ENCODE measurements around the gene FBXL20.
"Not testable (repeated sequence)": the region's sequence is repeated elsewhere in the genome, so short reads cannot be mapped to it uniquely, and the experiment has no call there.

Gene FBXL20

DNA sequence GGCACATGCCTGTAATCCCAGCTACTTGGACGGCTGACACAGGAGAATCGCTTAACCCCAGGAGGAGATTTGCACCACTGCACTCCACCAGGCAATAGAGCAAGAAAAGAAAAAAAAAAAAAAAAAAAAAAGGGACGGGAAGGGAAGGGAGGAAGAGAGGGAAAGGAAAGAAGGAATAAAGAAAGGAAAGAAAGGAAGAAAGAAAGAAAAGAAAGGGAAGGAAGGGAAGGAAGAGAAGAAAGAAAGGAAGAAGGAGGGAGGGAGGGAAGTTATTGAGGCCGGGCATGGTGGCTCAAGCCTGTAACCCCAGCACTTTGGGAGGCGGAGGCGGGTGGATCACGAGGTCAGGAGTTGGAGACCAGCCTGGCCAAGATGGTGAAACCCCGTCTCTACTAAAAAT, 125.3 kb downstream of the FBXL20 start:
- Mint-ChIP-seq H3K27ac (no peak overlapping the region), H3K4me1 (ENCODE audit: low read depth) (no peaks in the 10 kb centered on the region), H3K9me3 (ENCODE audit: low read depth) (no peaks in the 10 kb centered on the region), H3K4me3 (no peak overlapping the region), H3K36me3 (peaks cover 3% of the 10 kb centered on the region), H3K27me3 (no peaks in the 10 kb centered on the region)

- H3K27me3 Mint-ChIP-seq: no peaks in the 10 kb centered on the region
- no peak overlapping the region for H3K27ac Mint-ChIP-seq
- peaks cover 5% of the 10 kb centered on the region for H3K36me3 Mint-ChIP-seq
- H3K4me1 Mint-ChIP-seq (ENCODE audit: low read depth): no peaks in the 10 kb centered on the region
- H3K9me3 Mint-ChIP-seq (ENCODE audit: low read depth): no peaks in the 10 kb centered on the region
- no peak overlapping the region for H3K4me3 Mint-ChIP-seq
Measured at GRCh38 chr17:39271546-39271945, 129.9 kb downstream of the FBXL20 start.

GRCh38 chr17:39270923-39271322, 130.5 kb downstream of the FBXL20 start:
- Mint-ChIP-seq H3K36me3 (peaks cover 5% of the 10 kb centered on the region), H3K4me3 (no peak overlapping the region), H3K4me1 (ENCODE audit: low read depth) (no peaks in the 10 kb centered on the region), H3K9me3 (ENCODE audit: low read depth) (no peaks in the 10 kb centered on the region), H3K27me3 (no peaks in the 10 kb centered on the region), H3K27ac (no peak overlapping the region)

GRCh38 chr17:39264119-39264518, 137.3 kb downstream of the FBXL20 start:
- Mint-ChIP-seq H3K36me3 (peaks cover 7% of the 10 kb centered on the region), H3K27me3 (no peaks in the 10 kb centered on the region), H3K9me3 (ENCODE audit: low read depth) (no peaks in the 10 kb centered on the region), H3K4me3 (no peak overlapping the region), H3K4me1 (ENCODE audit: low read depth) (no peaks in the 10 kb centered on the region), H3K27ac (peak overlapping the region; percentile 10)

GRCh38 chr17:39261286-39261685, 140.1 kb downstream of the FBXL20 start:
- H3K27me3 Mint-ChIP-seq: no peaks in the 10 kb centered on the region
- peaks cover 10% of the 10 kb centered on the region for H3K36me3 Mint-ChIP-seq

DNA sequence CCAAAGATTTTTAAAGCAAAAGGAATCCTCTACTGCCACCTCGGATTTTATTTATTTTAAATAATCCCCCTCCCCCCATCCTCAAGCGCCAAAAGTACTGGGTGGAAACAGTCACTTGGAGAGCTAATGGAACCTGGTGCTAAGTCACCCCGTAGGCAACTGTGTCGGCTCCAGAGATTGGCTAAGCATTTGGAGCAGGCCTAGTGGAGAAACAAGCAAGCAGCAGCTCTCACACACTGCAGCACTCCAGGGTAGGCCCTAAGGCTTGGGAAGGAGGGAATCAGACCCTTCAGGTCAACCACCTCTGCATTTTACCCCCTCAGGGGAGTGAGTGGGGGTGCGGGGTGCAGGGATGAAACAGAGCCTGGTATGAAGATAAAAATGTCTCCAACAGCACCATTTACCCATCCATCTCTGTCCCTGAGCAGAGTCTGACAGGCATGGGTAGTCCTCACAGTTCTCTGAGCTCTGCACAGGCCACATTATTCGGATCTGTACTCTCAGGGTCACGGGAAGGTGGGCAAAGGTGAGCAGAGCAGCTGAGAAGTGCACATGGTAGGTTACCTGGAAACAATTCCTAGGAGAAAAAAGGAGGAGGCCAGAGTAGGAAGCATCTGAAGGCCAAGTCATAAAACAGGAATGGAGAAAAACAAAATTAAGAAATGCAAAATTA, 148.5 kb downstream of the FBXL20 start:
- Mint-ChIP-seq H3K27ac (no peak overlapping the region), H3K4me3 (no peak overlapping the region), H3K4me1 (ENCODE audit: low read depth) (no peaks in the 10 kb centered on the region), H3K36me3 (peaks cover 9% of the 10 kb centered on the region), H3K9me3 (ENCODE audit: low read depth) (no peaks in the 10 kb centered on the region), H3K27me3 (no peaks in the 10 kb centered on the region)

More at GRCh38 chr17:39261286-39261685, 140.1 kb downstream of the FBXL20 start:
- Mint-ChIP-seq H3K9me3 (ENCODE audit: low read depth) (no peaks in the 10 kb centered on the region), H3K4me3 (no peak overlapping the region), H3K4me1 (ENCODE audit: low read depth) (no peaks in the 10 kb centered on the region), H3K27ac (no peak overlapping the region)

- H3K27me3 Mint-ChIP-seq: no peaks in the 10 kb centered on the region
- peaks cover 5% of the 10 kb centered on the region for H3K36me3 Mint-ChIP-seq
- H3K4me1 Mint-ChIP-seq (ENCODE audit: low read depth): no peaks in the 10 kb centered on the region
- H3K4me3 Mint-ChIP-seq: no peak overlapping the region
- no peak overlapping the region for H3K27ac Mint-ChIP-seq
- H3K9me3 Mint-ChIP-seq (ENCODE audit: low read depth): no peaks in the 10 kb centered on the region
Measured at GRCh38 chr17:39251997-39252396, 149.4 kb downstream of the FBXL20 start.

DNA sequence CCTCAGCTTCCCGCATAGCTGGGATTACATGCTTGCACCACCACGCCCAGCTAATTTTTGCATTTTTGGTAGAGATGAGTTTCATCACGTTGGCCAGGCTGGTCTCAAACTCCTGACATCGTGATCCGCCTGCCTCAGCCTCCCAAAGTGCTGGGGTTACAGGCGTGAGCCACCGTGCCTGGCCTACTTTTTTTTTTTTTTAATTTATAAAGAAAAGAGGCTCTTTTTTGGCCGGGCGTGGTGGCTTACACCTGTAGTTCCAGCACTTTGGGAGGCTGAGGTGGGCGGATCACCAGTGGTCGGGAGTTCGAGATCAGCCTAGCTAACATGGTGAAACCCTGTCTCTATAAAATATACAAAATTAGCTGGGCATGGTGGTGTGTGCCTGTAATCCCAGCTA, 151.3 kb downstream of the FBXL20 start:
- not testable (repeated sequence) for H3K27ac Mint-ChIP-seq; H3K27me3 Mint-ChIP-seq; H3K36me3 Mint-ChIP-seq; H3K4me3 Mint-ChIP-seq; H3K9me3 Mint-ChIP-seq (ENCODE audit: low read depth); H3K4me1 Mint-ChIP-seq (ENCODE audit: low read depth)

- no peak overlapping the region for H3K27ac Mint-ChIP-seq
- peaks cover 9% of the 10 kb centered on the region for H3K4me1 Mint-ChIP-seq (ENCODE audit: low read depth)
- H3K4me3 Mint-ChIP-seq: no peak overlapping the region
- H3K36me3 Mint-ChIP-seq: no peaks in the 10 kb centered on the region
- H3K9me3 Mint-ChIP-seq (ENCODE audit: low read depth): no peaks in the 10 kb centered on the region
- H3K27me3 Mint-ChIP-seq: no peaks in the 10 kb centered on the region
Measured at GRCh38 chr17:39246274-39246673, 155.2 kb downstream of the FBXL20 start.

DNA sequence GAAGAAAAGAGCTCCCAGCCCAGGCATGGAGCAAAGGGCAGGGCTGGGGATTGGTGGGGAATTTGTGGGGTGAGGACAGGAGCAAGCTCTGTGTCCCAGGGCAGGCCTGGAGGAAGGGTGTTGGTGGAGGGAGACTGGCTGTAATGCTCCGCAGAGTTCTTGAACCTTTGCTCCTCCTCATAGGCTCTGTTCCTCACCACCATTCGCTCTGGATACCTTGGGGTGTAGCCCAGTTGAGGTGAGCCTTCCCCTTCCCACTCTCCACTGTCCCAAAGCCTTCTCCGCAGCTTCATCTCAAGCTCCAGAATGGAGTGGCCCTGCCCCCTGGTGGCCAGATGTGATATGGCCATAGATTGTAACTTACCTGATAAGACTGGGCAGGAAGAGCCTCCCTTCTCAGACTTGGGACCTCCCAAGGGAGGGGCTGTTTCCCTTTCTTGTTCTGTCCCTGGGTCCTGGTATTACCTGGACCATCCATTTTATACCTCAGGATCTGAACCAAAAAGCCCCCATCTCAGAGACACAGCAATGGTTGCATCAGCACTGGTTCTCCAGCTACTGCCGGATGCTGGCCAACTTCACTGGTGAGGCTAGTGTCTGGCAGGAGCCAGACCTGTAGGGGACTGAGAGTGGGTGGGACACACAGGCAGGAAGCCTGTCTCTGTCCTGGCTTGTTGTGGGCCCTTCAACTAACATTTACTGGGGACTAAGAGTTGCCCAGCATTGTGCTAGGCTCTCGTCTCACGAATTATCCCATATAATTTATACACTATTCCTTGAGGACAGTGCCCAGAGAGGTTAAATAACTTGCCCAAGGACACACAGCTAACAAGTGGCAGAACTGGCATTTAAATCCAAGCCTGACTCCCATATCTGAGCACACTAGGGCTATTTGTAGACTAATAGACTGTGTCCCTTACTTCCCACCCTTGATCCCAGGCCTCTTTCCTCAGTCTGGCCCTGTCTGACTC, 156.5 kb downstream of the FBXL20 start:
- Mint-ChIP-seq H3K9me3 (ENCODE audit: low read depth) (no peaks in the 10 kb centered on the region), H3K4me3 (no peak overlapping the region), H3K27me3 (no peaks in the 10 kb centered on the region), H3K27ac (no peak overlapping the region), H3K4me1 (ENCODE audit: low read depth) (peaks cover 11% of the 10 kb centered on the region), H3K36me3 (no peaks in the 10 kb centered on the region)

DNA sequence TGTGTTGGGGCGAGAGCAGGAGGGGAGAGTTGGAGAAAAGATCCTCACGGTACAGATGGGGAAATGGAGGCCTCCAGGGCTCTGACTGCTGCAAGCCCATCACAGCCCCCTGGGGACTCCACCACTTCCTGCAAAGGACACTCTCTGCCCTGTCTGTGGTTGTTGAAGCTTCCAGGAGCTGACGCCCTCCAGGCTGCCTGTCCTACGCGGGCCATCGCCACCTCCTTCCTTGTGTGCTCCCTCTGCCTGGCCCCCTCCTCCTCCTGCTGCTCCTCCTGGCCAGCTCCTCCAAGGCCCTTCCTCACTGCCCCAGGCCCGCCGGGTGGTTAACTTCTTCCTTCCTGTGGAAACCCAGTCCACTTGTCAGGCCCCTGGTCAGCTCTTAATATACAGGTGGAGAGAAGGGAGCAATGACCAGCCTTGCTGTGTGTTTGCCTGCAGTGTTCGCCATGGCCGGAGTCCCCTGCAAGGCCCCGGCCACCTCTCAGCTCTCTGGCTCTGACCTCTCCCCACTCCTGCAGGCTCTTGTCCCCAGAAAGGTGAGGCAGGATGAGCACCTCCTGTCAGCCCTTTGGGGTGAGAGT, 157.3 kb downstream of the FBXL20 start:
- Mint-ChIP-seq H3K4me3 (no peak overlapping the region), H3K36me3 (no peaks in the 10 kb centered on the region), H3K9me3 (ENCODE audit: low read depth) (no peaks in the 10 kb centered on the region), H3K4me1 (ENCODE audit: low read depth) (peaks cover 18% of the 10 kb centered on the region), H3K27me3 (no peaks in the 10 kb centered on the region), H3K27ac (no peak overlapping the region)

DNA sequence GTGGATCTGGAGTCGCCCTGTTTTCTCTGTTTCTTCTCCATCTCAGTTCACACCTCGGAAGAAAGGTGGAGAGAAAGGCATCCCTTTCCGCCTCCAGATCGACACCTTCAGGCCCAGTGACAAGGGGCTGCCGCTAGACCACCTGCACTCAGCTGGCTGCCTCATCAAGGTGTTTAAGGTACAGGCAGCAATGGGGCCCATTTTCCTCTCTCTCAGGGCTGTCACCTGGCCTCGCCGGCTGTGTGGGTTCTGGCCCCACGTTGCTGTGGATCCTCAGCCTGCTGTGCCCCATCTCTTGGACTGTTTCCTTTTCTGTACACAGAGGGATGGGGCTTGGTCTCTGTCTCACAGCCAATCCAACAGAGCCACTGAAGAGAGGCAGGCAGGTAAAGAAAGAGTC, 158.3 kb downstream of the FBXL20 start:
- Mint-ChIP-seq H3K9me3 (ENCODE audit: low read depth) (no peaks in the 10 kb centered on the region), H3K4me3 (no peak overlapping the region), H3K27ac (no peak overlapping the region), H3K27me3 (no peaks in the 10 kb centered on the region), H3K36me3 (no peaks in the 10 kb centered on the region), H3K4me1 (ENCODE audit: low read depth) (peaks cover 25% of the 10 kb centered on the region)

- no peaks in the 10 kb centered on the region for H3K9me3 Mint-ChIP-seq (ENCODE audit: low read depth)
- peaks cover 36% of the 10 kb centered on the region for H3K4me1 Mint-ChIP-seq (ENCODE audit: low read depth)
- H3K36me3 Mint-ChIP-seq: no peaks in the 10 kb centered on the region
- H3K27ac Mint-ChIP-seq: no peak overlapping the region
- H3K27me3 Mint-ChIP-seq: no peaks in the 10 kb centered on the region
- H3K4me3 Mint-ChIP-seq: no peak overlapping the region
Measured at GRCh38 chr17:39240631-39241030, 160.8 kb downstream of the FBXL20 start.

GRCh38 chr17:39239640-39240314, 161.6 kb downstream of the FBXL20 start:
- Mint-ChIP-seq H3K4me3 (peak overlapping the region; percentile 39), H3K36me3 (no peaks in the 10 kb centered on the region), H3K27ac (no peak overlapping the region), H3K4me1 (ENCODE audit: low read depth) (peaks cover 37% of the 10 kb centered on the region), H3K9me3 (ENCODE audit: low read depth) (no peaks in the 10 kb centered on the region), H3K27me3 (no peaks in the 10 kb centered on the region)

Data from activated naive CD8-positive, alpha-beta T cell (primary cell).